Activated CD4-positive, alpha-beta memory T cell treated with anti-CD3 and anti-CD28 coated beads, Interleukin-2, amount 10 ng/mL, durations not matched to agents 7 days and 5 days (primary cell): ENCODE measurements around the gene TRIM47. TPM values are rescaled to one million over a fixed set of nuclear protein-coding genes. Genes with fewer than 3 reads are reported as not detected.

ENCODE experiments used
- CTCF ChIA-PET: fragments of 350-600 bp; sonication (Branson Sonifier 250); formaldehyde crosslinking; loops from one replicate; lab custom pipeline; 2021; ENCODE audit warnings: antibody characterized with exemption, inconsistent platforms; lab: Charles Lee
- POLR2A ChIA-PET: fragments of 350-600 bp; sonication (Branson Sonifier 250); formaldehyde crosslinking; loops from one replicate; lab custom pipeline; 2021; ENCODE audit warnings: antibody characterized with exemption; lab: Charles Lee
- DNase-seq: peaks from one replicate; pipeline ENCODE4 v3.0.0-alpha.2; 2020
- H3K27ac Mint-ChIP-seq: one replicate; pipeline ENCODE4 v1.8.0; 2021; ENCODE audit warnings: mild to moderate bottlenecking, mixed read lengths
- H3K27me3 Mint-ChIP-seq: one replicate; pipeline ENCODE4 v1.8.0; 2021; ENCODE audit warnings: mixed read lengths
- H3K36me3 Mint-ChIP-seq: one replicate; pipeline ENCODE4 v1.8.0; 2021; ENCODE audit warnings: low read depth, mixed read lengths
- H3K4me1 Mint-ChIP-seq: one replicate; pipeline ENCODE4 v1.8.0; 2021; ENCODE audit warnings: mixed read lengths
- H3K4me3 Mint-ChIP-seq: one replicate; pipeline ENCODE4 v1.8.0; 2021; ENCODE audit warnings: mild to moderate bottlenecking, mixed read lengths
- H3K9me3 Mint-ChIP-seq: one replicate; pipeline ENCODE4 v1.8.0; 2021; ENCODE audit warnings: mixed read lengths
- total RNA-seq, 2 experiments: library from RNA; stranded (reverse); gene quantifications; one replicate each; pipeline ENCODE4 v1.2.3, GENCODE V29; 2021

Gene TRIM47
- total RNA-seq, 2 experiments from 2014 or later, result 31.9 to 33.8 TPM

- no peak overlapping the region for H3K27ac Mint-ChIP-seq
- H3K27me3 Mint-ChIP-seq, result no peaks in the 10 kb centered on the region
- peaks cover 11% of the 10 kb centered on the region for H3K36me3 Mint-ChIP-seq
- no peak overlapping the region for H3K4me3 Mint-ChIP-seq
- peaks cover 30% of the 10 kb centered on the region for H3K4me1 Mint-ChIP-seq
- POLR2A ChIA-PET, result interaction anchor here (1.0 to 2.3 kb wide), 5 partner anchors 9 to 123 kb away, joined by 3 to 15 read pairs (median 5); partner anchors contain the start of genes TRIM47 and WBP2
- CTCF ChIA-PET, result no interaction called here
- no peaks in the 10 kb centered on the region for H3K9me3 Mint-ChIP-seq
- DNase-seq, result no peak
These were observed 24.0 kb upstream of the TRIM47 start for GRCh38 chr17:75902406-75902805.

GRCh38 chr17:75901727-75902126 is 23.3 kb upstream of the TRIM47 start:
- DNase-seq, result no peak
- POLR2A ChIA-PET, result no interaction called here
- no peaks in the 10 kb centered on the region for H3K9me3 Mint-ChIP-seq
- H3K4me1 Mint-ChIP-seq, result peaks cover 30% of the 10 kb centered on the region
- CTCF ChIA-PET, result no interaction called here
- H3K27ac Mint-ChIP-seq, result no peak overlapping the region
- no peaks in the 10 kb centered on the region for H3K27me3 Mint-ChIP-seq
- no peak overlapping the region for H3K4me3 Mint-ChIP-seq
- H3K36me3 Mint-ChIP-seq, result peaks cover 11% of the 10 kb centered on the region

- H3K36me3 Mint-ChIP-seq, result peaks cover 11% of the 10 kb centered on the region
- CTCF ChIA-PET, result interaction anchor here (6.7 kb wide), 1 partner anchor 22 kb away, joined by 42 read pairs; the partner anchor contains the start of gene TRIM47
- peaks cover 24% of the 10 kb centered on the region for H3K4me1 Mint-ChIP-seq
- no peak for DNase-seq
- H3K4me3 Mint-ChIP-seq, result no peak overlapping the region
- POLR2A ChIA-PET, result interaction anchor here (6.8 kb wide), 1 partner anchor 46 kb away, joined by 50 read pairs; the partner anchor contains the start of gene WBP2
- no peaks in the 10 kb centered on the region for H3K9me3 Mint-ChIP-seq
- no peaks in the 10 kb centered on the region for H3K27me3 Mint-ChIP-seq
- no peak overlapping the region for H3K27ac Mint-ChIP-seq
These were observed 22.5 kb upstream of the TRIM47 start for GRCh38 chr17:75900691-75901533.

GRCh38 chr17:75899767-75900468 is 21.5 kb upstream of the TRIM47 start:
- H3K9me3 Mint-ChIP-seq, result no peaks in the 10 kb centered on the region
- peaks cover 27% of the 10 kb centered on the region for H3K4me1 Mint-ChIP-seq
- DNase-seq, result no peak
- POLR2A ChIA-PET, result interaction anchor here (1.3 to 8.4 kb wide), 3 partner anchors 21 to 121 kb away, joined by 3 to 151 read pairs (median 50); partner anchors contain the start of genes TRIM47 and WBP2
- H3K27me3 Mint-ChIP-seq, result no peaks in the 10 kb centered on the region
- CTCF ChIA-PET, result interaction anchor here (6.7 kb wide), 1 partner anchor 21 kb away, joined by 42 read pairs; the partner anchor contains the start of gene TRIM47
- H3K27ac Mint-ChIP-seq, result no peak overlapping the region
- H3K36me3 Mint-ChIP-seq, result peaks cover 11% of the 10 kb centered on the region
- H3K4me3 Mint-ChIP-seq, result no peak overlapping the region

GRCh38 chr17:75899353-75899752 is 21.0 kb upstream of the TRIM47 start:
- peaks cover 11% of the 10 kb centered on the region for H3K36me3 Mint-ChIP-seq
- H3K27me3 Mint-ChIP-seq, result no peaks in the 10 kb centered on the region
- CTCF ChIA-PET, result interaction anchor here (0.5 to 6.7 kb wide), 2 partner anchors 21 to 49 kb away, joined by 4 to 42 read pairs; partner anchors contain the start of gene TRIM47
- POLR2A ChIA-PET, result interaction anchor here (0.7 to 8.4 kb wide), 5 partner anchors 20 to 124 kb away, joined by 3 to 151 read pairs (median 3); partner anchors contain the start of genes TRIM47 and WBP2
- no peak overlapping the region for H3K4me3 Mint-ChIP-seq
- DNase-seq, result no peak
- H3K27ac Mint-ChIP-seq, result no peak overlapping the region
- peaks cover 28% of the 10 kb centered on the region for H3K4me1 Mint-ChIP-seq
- no peaks in the 10 kb centered on the region for H3K9me3 Mint-ChIP-seq

- Mint-ChIP-seq H3K27ac (no peak overlapping the region), H3K4me3 (no peak overlapping the region), H3K36me3 (peaks cover 15% of the 10 kb centered on the region), H3K9me3 (no peaks in the 10 kb centered on the region), H3K27me3 (no peaks in the 10 kb centered on the region), H3K4me1 (peaks cover 29% of the 10 kb centered on the region)
- ChIA-PET POLR2A (interaction anchor here (0.7 to 8.4 kb wide), 5 partner anchors 20 to 123 kb away, joined by 3 to 151 read pairs (median 3); partner anchors contain the start of genes TRIM47 and WBP2), CTCF (interaction anchor here (0.5 to 6.7 kb wide), 4 partner anchors 20 to 49 kb away, joined by 3 to 42 read pairs (median 4); partner anchors contain the start of genes TRIM47 and WBP2)
- DNase-seq, result no peak
These were observed 20.4 kb upstream of the TRIM47 start for GRCh38 chr17:75898791-75899190.

- Mint-ChIP-seq H3K27me3 (no peaks in the 10 kb centered on the region), H3K36me3 (peaks cover 17% of the 10 kb centered on the region), H3K4me1 (peaks cover 26% of the 10 kb centered on the region), H3K4me3 (no peak overlapping the region), H3K27ac (no peak overlapping the region), H3K9me3 (no peaks in the 10 kb centered on the region)
- no peak for DNase-seq
- POLR2A ChIA-PET, result interaction anchor here (1.2 to 8.4 kb wide), 6 partner anchors 7 to 123 kb away, joined by 3 to 151 read pairs (median 28); partner anchors contain the start of genes MRPL38, TRIM47, UNK and WBP2
- CTCF ChIA-PET, result interaction anchor here (0.7 to 6.7 kb wide), 4 partner anchors 19 to 43 kb away, joined by 3 to 42 read pairs (median 4); partner anchors contain the start of genes TRIM47 and WBP2
These were observed 19.7 kb upstream of the TRIM47 start for GRCh38 chr17:75898065-75898464.

- Mint-ChIP-seq H3K4me3 (peak overlapping the region; percentile 81), H3K4me1 (peaks cover 24% of the 10 kb centered on the region), H3K9me3 (no peaks in the 10 kb centered on the region), H3K36me3 (peaks cover 17% of the 10 kb centered on the region), H3K27me3 (no peaks in the 10 kb centered on the region), H3K27ac (peak overlapping the region; percentile 68)
- ChIA-PET POLR2A (interaction anchor here (1.2 to 8.4 kb wide), 19 partner anchors 8 to 373 kb away, joined by 3 to 151 read pairs (median 9); partner anchors contain the start of genes EXOC7, MRPL38, SRP68 and TRIM47), CTCF (interaction anchor here (0.5 to 6.7 kb wide), 17 partner anchors 8 to 144 kb away, joined by 3 to 42 read pairs (median 5); partner anchors contain the start of genes GALK1, TRIM47 and WBP2)
- DNase-seq, result no peak
These were observed 19.0 kb upstream of the TRIM47 start for GRCh38 chr17:75897160-75898019.

- Mint-ChIP-seq H3K4me3 (peak within 1 kb of the TSS; percentile 81), H3K27ac (peak within 1 kb of the TSS; percentile 74), H3K27me3 (no peaks in the 10 kb centered on the region), H3K9me3 (no peaks in the 10 kb centered on the region), H3K36me3 (peaks cover 17% of the 10 kb centered on the region), H3K4me1 (peaks cover 24% of the 10 kb centered on the region)
- DNase-seq, result peak; percentile 83
- ChIA-PET POLR2A (interaction anchor here (0.7 to 8.4 kb wide), 28 partner anchors 9 to 374 kb away, joined by 3 to 151 read pairs (median 6); partner anchors contain the start of genes EXOC7, FBF1, GALK1 and MRPL38), CTCF (interaction anchor here (0.5 to 6.7 kb wide), 21 partner anchors 9 to 144 kb away, joined by 3 to 42 read pairs (median 5); partner anchors contain the start of genes GALK1, TRIM47, UNC13D and WBP2)
These were observed 18.2 kb upstream of the TRIM47 start, which contains the start of gene TRIM65 for GRCh38 chr17:75896415-75897159. Gene TRIM65 (minus strand): TSS chr17:75896951. CDS start chr17:75896937, 14 bp downstream.

- H3K9me3 Mint-ChIP-seq, result no peaks in the 10 kb centered on the region
- CTCF ChIA-PET, result interaction anchor here (0.6 to 6.7 kb wide), 15 partner anchors 9 to 142 kb away, joined by 3 to 42 read pairs (median 7); partner anchors contain the start of genes GALK1, TRIM47 and WBP2
- H3K4me3 Mint-ChIP-seq, result peak overlapping the region; percentile 81
- no peaks in the 10 kb centered on the region for H3K27me3 Mint-ChIP-seq
- H3K4me1 Mint-ChIP-seq, result peaks cover 24% of the 10 kb centered on the region
- no peak for DNase-seq
- H3K36me3 Mint-ChIP-seq, result peaks cover 17% of the 10 kb centered on the region
- POLR2A ChIA-PET, result interaction anchor here (0.7 to 8.4 kb wide), 25 partner anchors 9 to 375 kb away, joined by 3 to 151 read pairs (median 4); partner anchors contain the start of genes EXOC7, FBF1, GALK1 and MRPL38
- H3K27ac Mint-ChIP-seq, result peak overlapping the region; percentile 74
These were observed 17.2 kb upstream of the TRIM47 start for GRCh38 chr17:75895370-75896155.
